H9 (cell line): ENCODE results near the gene STPG3. TPM values are rescaled to one million over a fixed set of nuclear protein-coding genes. Genes with fewer than 3 reads are reported as not detected.

Experiments used
- DNase-seq: peaks from one replicate; pipeline ENCODE4 v3.0.0-alpha.2; 2017
- H2AFZ ChIP-seq: one replicate; pipeline ENCODE4 v1.6.1; 2013; ENCODE audit warnings: mild to moderate bottlenecking, low read length, control low read depth, moderate library complexity
- H2AK5ac ChIP-seq: 2 replicates; pipeline ENCODE4 v1.6.1; 2013; ENCODE audit warnings: low read length, control low read depth, mixed read lengths; ENCODE audit not compliant: insufficient read length
- H2BK120ac ChIP-seq: one replicate; pipeline ENCODE4 v1.6.1; 2013; ENCODE audit warnings: low read depth, mild to moderate bottlenecking, low read length, control low read depth, inconsistent platforms; ENCODE audit not compliant: poor library complexity, severe bottlenecking
- H2BK12ac ChIP-seq: 2 replicates; pipeline ENCODE4 v1.6.1; 2013; ENCODE audit warnings: low read length, control low read depth, mixed read lengths, low read depth; ENCODE audit not compliant: insufficient read length
- H2BK15ac ChIP-seq: 2 replicates; pipeline ENCODE4 v1.6.1; 2013; ENCODE audit warnings: low read depth, low read length, control low read depth
- H2BK20ac ChIP-seq: one replicate; pipeline ENCODE4 v1.6.1; 2013; ENCODE audit warnings: low read depth, mild to moderate bottlenecking, low read length, control low read depth, inconsistent platforms; ENCODE audit not compliant: poor library complexity, severe bottlenecking
- H2BK5ac ChIP-seq: 2 replicates; pipeline ENCODE4 v1.6.1; 2013; ENCODE audit warnings: low read length, control low read depth, mixed read lengths; ENCODE audit not compliant: insufficient read length
- H3K14ac ChIP-seq: 2 replicates; pipeline ENCODE4 v1.6.1; 2013; ENCODE audit warnings: low read length, control low read depth; ENCODE audit not compliant: insufficient read depth
- H3K18ac ChIP-seq: 2 replicates; pipeline ENCODE4 v1.6.1; 2013; ENCODE audit warnings: low read depth, mild to moderate bottlenecking, mixed read lengths, low read length, control low read depth; ENCODE audit not compliant: insufficient read length
- H3K23ac ChIP-seq: 2 replicates; pipeline ENCODE4 v1.6.1; 2013; ENCODE audit warnings: low read length, control low read depth, mixed read lengths, low read depth; ENCODE audit not compliant: insufficient read length
- H3K23me2 ChIP-seq: 2 replicates; pipeline ENCODE4 v1.6.1; 2013; ENCODE audit warnings: low read depth, mild to moderate bottlenecking, mixed read lengths, low read length, control low read depth; ENCODE audit not compliant: insufficient read length, poor library complexity, severe bottlenecking
- H3K27ac ChIP-seq: 2 replicates; pipeline ENCODE4 v1.5.1; 2013; ENCODE audit warnings: low read length, control low read depth, mixed read lengths, low read depth; ENCODE audit not compliant: insufficient read length
- H3K27me3 ChIP-seq: 2 replicates; pipeline ENCODE4 v1.6.1; 2013; ENCODE audit warnings: low read length, control low read depth, inconsistent platforms; ENCODE audit not compliant: insufficient read depth
- H3K4ac ChIP-seq: 2 replicates; pipeline ENCODE4 v1.6.1; 2013; ENCODE audit warnings: low read depth, mild to moderate bottlenecking, control low read depth, inconsistent platforms, low read length, moderate library complexity
- H3K4me1 ChIP-seq: 2 replicates; pipeline ENCODE4 v1.6.1; 2013; ENCODE audit warnings: low read length, control low read depth, inconsistent platforms; ENCODE audit not compliant: insufficient read depth
- H3K4me2 ChIP-seq: 2 replicates; pipeline ENCODE4 v1.6.1; 2013; ENCODE audit warnings: low read length, control low read depth, mixed read lengths; ENCODE audit not compliant: insufficient read length, insufficient read depth
- H3K56ac ChIP-seq: 2 replicates; pipeline ENCODE4 v1.6.1; 2013; ENCODE audit warnings: low read depth, mild to moderate bottlenecking, mixed read lengths, low read length, control low read depth; ENCODE audit not compliant: insufficient read length
- H3K79me1 ChIP-seq: 2 replicates; pipeline ENCODE4 v1.6.1; 2013; ENCODE audit warnings: low read depth, mild to moderate bottlenecking, moderate library complexity, low read length, control low read depth, inconsistent platforms; ENCODE audit not compliant: insufficient read depth, poor library complexity, severe bottlenecking
- H3K79me2 ChIP-seq: 2 replicates; pipeline ENCODE4 v1.6.1; 2013; ENCODE audit warnings: low read length, control low read depth, inconsistent platforms; ENCODE audit not compliant: insufficient read depth
- H3K9ac ChIP-seq: 2 replicates; pipeline ENCODE4 v1.6.1; 2013; ENCODE audit warnings: low read length, control low read depth, mixed read lengths; ENCODE audit not compliant: insufficient read length; ENCODE audit errors: extremely low read depth
- H3K9me3 ChIP-seq: one replicate; pipeline ENCODE4 v1.6.1; 2013; ENCODE audit warnings: low read depth, low read length, inconsistent platforms; ENCODE audit not compliant: control insufficient read depth
- H3T11ph ChIP-seq: one replicate; pipeline ENCODE4 v1.6.1; 2013; ENCODE audit warnings: mild to moderate bottlenecking, low read length, control low read depth, inconsistent platforms
- H4K20me1 ChIP-seq: one replicate; pipeline ENCODE4 v1.6.1; 2013; ENCODE audit not compliant: control insufficient read depth, insufficient read length, insufficient read depth
- H4K5ac ChIP-seq: 2 replicates; pipeline ENCODE4 v1.6.1; 2013; ENCODE audit warnings: low read depth, mild to moderate bottlenecking, mixed read lengths, low read length, control low read depth; ENCODE audit not compliant: insufficient read length
- H4K8ac ChIP-seq: replicated peaks from 2 replicates; pipeline ENCODE4 v1.6.1; 2013; ENCODE audit warnings: low read length, control low read depth, mixed read lengths, low read depth; ENCODE audit not compliant: insufficient read length
- H4K91ac ChIP-seq: 2 replicates; pipeline ENCODE4 v1.6.1; 2013; ENCODE audit warnings: low read depth, mild to moderate bottlenecking, moderate library complexity, mixed read lengths, low read length, control low read depth; ENCODE audit not compliant: insufficient read length
- H3K27ac Mint-ChIP-seq, 3 experiments: 2 replicates in 2 of 3; 3 replicates in 1 of 3; pipeline ENCODE4 v1.8.0; 2020 to 2021; ENCODE audit warnings: mixed read lengths in 3 of 3, mild to moderate bottlenecking in 1 of 3, moderate library complexity in 1 of 3
- H3K27me3 Mint-ChIP-seq: 2 replicates; pipeline ENCODE4 v1.8.0; 2021; ENCODE audit warnings: low read depth, mild to moderate bottlenecking, moderate library complexity, mixed read lengths
- H3K36me3 Mint-ChIP-seq, 3 experiments: 2 replicates in 2 of 3; 3 replicates in 1 of 3; pipeline ENCODE4 v1.8.0; 2020 to 2021; ENCODE audit warnings: low read depth in 3 of 3, mixed read lengths in 3 of 3; ENCODE audit not compliant: insufficient read depth in 1 of 3
- H3K4me1 Mint-ChIP-seq, 2 experiments: 2 replicates each; pipeline ENCODE4 v1.8.0; 2020; ENCODE audit warnings: mixed read lengths in 2 of 2
- H3K4me3 Mint-ChIP-seq, 2 experiments: 2 replicates in 1 of 2; 3 replicates in 1 of 2; pipeline ENCODE4 v1.8.0; 2020 to 2021; ENCODE audit warnings: mild to moderate bottlenecking in 2 of 2, mixed read lengths in 2 of 2, moderate library complexity in 1 of 2
- H3K9me3 Mint-ChIP-seq, 2 experiments: 2 replicates in 1 of 2; 3 replicates in 1 of 2; pipeline ENCODE4 v1.8.0; 2020; ENCODE audit warnings: mild to moderate bottlenecking in 2 of 2, mixed read lengths in 2 of 2, moderate library complexity in 1 of 2
- CTCF ChIP-seq: fragments of 200-600 bp; sonication (generic); conservative IDR thresholded peaks from 3 replicates; pipeline ENCODE4 v1.8.0; 2021; ENCODE audit warnings: antibody characterized with exemption, mild to moderate bottlenecking
- WGBS: extraction: QIAGEN DNeasy Blood & Tissue Kit; methylation state at CpG from one replicate; pipeline ENCODE4 v1.1.7; 2013; ENCODE audit warnings: missing lambda C conversion rate, low lambda C conversion rate, mixed read lengths; ENCODE audit not compliant: insufficient read length; ENCODE audit errors: extremely low coverage; 5-methylcytosine and 5-hydroxymethylcytosine counted together
- total RNA-seq: library from RNA; stranded (reverse); gene quantifications from 2 replicates; pipeline ENCODE4 v1.2.1, GENCODE V29; 2021

The STPG3 gene
- total RNA-seq, 1 experiment from 2014 or later: not detected

DNA sequence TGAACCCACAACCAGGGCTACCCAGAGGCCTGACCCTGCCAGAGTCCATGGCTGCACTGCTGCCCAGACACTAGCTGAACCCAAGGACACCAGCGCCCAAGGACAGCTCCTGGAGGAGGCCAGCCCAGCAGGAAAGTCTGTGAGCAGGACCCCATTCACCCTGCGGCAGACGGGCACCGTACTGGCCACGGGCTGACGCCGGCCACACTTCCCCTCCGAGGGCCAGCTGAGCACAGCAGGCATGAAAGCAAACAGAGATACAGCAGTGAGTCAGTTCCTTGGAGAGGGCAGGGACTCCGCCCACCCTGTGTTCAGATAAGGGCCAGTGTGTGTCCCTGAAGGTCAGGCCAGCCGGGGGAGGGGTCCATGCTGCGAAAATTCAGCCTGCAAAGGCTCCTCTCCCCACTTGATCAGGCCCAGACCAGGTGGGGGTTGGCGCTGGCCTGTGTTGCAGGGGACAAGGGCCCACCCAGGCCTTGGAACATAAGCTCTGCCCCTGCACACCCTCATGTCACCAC lies 32.3 kb upstream of the STPG3 start:
- H3K36me3 Mint-ChIP-seq: peaks cover 3 to 19% (median 5%) of the 10 kb centered on the region in 3 experiments; a peak in 3 of 7 replicates
- Histone ChIP-seq H3K23me2 (peaks cover 12% of the 10 kb centered on the region), H3K4me2 (no peak overlapping the region), H3K9me3 (no peaks in the 10 kb centered on the region), H4K20me1 (no peaks in the 10 kb centered on the region), H3K9ac (no peak overlapping the region), H2BK15ac (no peak overlapping the region), H3K27ac (no peak overlapping the region), H3K4me1 (no peaks in the 10 kb centered on the region; the same call in 1 of the 2 replicates), H3K23ac (no peak overlapping the region), H3K27me3 (no peaks in the 10 kb centered on the region), H2BK12ac (no peak overlapping the region), H2BK20ac (no peak overlapping the region), H2BK120ac (no peak overlapping the region), H2AK5ac (no peak overlapping the region), H4K8ac (no peak overlapping the region), H3T11ph (no peak overlapping the region), H4K5ac (no peak overlapping the region), H2AFZ (no peak overlapping the region), H3K4ac (no peak overlapping the region), H2BK5ac (no peak overlapping the region), H3K14ac (no peak overlapping the region), H3K18ac (no peak overlapping the region), H3K56ac (no peak overlapping the region), H3K79me1 (no peaks in the 10 kb centered on the region), H4K91ac (no peak overlapping the region), H3K79me2 (no peaks in the 10 kb centered on the region)
- no peak for TF ChIP-seq CTCF
- no CpG with 5 or more reads among the region's 12 CpGs for WGBS
- no peaks in the 10 kb centered on the region for H3K27me3 Mint-ChIP-seq
- no peak overlapping the region; a peak in 1 of 5 replicates for H3K4me3 Mint-ChIP-seq
- DNase-seq: no peak
- H3K9me3 Mint-ChIP-seq: no peaks in the 10 kb centered on the region
- 0 out of 7 replicates have a peak overlapping the region, but pooled peaks of 1 of the 3 experiments have one; percentile 57 for H3K27ac Mint-ChIP-seq
- H3K4me1 Mint-ChIP-seq: peaks cover 4 to 8% of the 10 kb centered on the region in 2 experiments
